GM18502 (cell line): ENCODE results near the gene GPR89B.
"Not testable (repeated sequence)": the region's sequence is repeated elsewhere in the genome, so short reads cannot be mapped to it uniquely, and the experiment has no call there.

Experiments
- ATAC-seq: cut with Tn5 transposase; IDR thresholded peaks from one replicate; pipeline ENCODE4 v1.9.1; 2021; ENCODE audit warnings: mild to moderate bottlenecking; ENCODE audit not compliant: unreplicated experiment, poor library complexity

Gene GPR89B

DNA sequence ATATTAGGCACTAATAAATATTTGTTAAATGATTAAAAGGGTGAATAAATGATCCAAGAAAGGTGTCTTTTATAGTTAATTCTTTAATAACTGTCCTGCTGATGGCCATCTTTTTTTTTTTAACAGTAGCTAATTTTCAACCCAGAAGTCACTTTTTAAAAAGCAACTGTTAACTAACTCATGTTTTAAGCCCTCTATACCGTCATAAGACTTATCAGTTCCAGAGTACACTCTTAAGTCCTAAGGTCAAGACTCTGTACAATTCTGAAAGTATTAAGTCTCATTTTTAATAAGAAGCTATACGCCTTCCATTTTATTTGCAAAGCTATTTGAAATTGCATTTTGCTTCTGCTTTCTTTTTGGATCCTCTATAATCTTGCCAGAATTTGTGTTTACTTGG is 2.9 kb downstream of the GPR89B start:
- ATAC-seq: not testable (repeated sequence)

DNA sequence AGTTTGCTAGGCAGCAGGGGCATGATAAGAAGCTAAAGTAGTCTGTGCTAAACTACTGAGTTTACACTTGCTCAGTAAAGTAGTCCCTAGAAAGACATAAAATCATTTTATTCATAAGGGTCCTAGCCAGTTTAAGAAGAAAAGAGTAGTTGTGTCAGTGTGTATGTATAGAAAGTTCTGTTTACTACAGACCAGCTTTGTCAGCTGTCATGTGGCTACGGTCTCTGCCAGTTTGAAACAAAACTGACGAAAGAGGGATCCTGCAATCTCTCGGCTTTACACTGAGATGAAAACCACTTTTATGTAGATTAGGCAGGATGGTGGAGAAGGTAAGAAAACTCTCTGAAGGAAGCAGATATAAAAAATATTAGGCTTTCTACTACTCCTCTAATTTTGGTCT is 7.1 kb downstream of the GPR89B start:
- not testable (repeated sequence) for ATAC-seq

- ATAC-seq: not testable (repeated sequence)
These were observed 12.2 kb downstream of the GPR89B start for GRCh38 chr1:147940456-147940855.

DNA sequence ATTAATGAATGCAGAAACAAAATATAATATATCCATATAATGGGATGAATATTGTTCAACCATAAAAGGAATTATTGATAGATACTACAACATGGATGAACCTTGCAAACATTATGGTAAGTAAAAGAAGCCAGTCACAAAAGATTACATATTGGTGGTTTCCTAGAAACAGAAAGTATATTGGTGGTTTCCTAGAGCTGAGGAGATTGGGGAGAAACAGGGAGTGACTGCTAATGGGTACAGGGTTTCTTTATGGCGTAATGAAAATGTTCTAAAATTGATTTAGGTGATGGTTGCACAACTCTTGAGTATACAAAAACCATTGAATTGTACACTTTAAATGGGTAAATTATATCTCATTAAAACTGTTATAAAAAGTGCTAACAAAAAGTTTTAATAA is 14.3 kb downstream of the GPR89B start:
- not testable (repeated sequence) for ATAC-seq

GRCh38 chr1:147949517-147949916 is 21.3 kb downstream of the GPR89B start:
- ATAC-seq: not testable (repeated sequence)

- ATAC-seq: not testable (repeated sequence)
These were observed 30.7 kb downstream of the GPR89B start for GRCh38 chr1:147958906-147959305.

DNA sequence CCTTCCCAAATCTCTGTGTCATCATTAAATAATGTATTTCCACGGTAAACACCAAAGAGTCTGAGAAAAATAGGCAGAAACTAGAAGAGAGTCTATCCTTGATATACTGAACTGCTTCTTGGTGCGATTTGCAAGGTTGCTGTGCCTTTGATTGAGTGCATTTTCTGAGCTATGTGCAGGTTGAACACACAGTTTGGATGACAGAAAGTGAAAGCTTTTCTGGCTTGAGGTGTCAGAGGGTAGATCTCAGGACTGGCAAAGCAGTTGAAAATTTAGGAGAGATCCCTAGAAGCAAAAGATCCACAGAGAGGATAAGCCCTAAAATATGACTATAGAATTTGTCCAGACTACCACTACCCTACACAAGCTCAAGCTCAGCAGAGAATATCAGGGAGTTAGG is 31.5 kb downstream of the GPR89B start:
- not testable (repeated sequence) for ATAC-seq

GRCh38 chr1:147964575-147964974 is 36.4 kb downstream of the GPR89B start:
- ATAC-seq: not testable (repeated sequence)

DNA sequence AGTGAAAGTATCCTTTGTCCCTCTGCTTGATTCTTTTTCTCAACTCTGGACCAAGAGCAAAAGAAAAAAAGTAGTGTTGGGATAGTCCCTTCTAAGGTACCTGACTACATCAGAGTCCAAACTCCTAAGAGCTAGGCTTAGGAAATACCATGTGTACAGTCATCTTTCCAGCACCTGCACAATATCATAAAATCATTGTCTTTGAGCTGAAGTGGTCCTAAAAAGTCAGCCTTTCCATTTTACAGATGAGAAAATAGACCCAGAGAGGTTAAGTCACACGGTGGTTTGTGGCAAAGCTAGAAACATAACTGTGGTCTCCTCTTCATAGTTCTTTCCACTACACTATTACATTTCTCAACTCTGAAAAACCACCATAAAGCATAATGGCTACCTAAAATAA is 38.4 kb downstream of the GPR89B start:
- ATAC-seq: not testable (repeated sequence)

- ATAC-seq: not testable (repeated sequence)
These were observed 50.9 kb downstream of the GPR89B start for GRCh38 chr1:147978896-147979651.

DNA sequence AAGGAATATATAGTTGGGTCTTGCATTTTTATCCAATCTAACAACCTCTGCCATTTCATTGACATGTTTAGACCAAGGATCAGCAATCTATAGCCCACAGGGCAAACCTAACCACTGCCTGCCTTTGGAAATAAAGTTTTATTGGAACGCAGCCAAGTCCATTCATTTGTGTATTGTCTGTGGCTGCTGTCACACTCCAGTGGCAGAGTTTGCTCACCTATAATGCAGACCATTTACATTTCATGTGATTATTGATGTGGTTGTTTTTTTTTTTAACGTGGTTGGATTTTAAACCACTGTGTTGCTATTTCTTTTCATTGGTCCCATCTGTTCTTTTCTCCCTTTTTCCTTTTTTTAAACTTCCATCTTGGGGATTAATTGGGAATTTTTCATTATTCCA is 57.2 kb downstream of the GPR89B start:
- ATAC-seq: not testable (repeated sequence)

DNA sequence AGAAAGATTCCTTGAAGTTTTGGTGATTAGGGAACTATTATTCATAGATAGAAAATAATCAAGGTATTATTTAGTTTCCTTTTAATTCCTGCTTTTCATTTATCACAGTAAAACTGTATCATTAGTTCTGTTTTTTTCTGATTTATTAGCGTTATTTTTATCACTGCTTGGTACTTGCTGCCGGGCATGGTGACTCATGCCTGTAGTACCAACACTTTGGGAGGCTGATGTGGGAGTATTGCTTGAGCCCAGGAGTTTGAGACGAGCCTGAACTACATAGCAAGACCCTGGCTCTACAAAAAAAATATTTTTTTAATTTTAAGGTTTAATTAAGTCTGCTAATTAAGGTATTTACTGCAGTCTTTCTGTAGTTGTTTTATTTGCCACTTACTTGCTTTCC is 59.7 kb downstream of the GPR89B start:
- not testable (repeated sequence) for ATAC-seq

DNA sequence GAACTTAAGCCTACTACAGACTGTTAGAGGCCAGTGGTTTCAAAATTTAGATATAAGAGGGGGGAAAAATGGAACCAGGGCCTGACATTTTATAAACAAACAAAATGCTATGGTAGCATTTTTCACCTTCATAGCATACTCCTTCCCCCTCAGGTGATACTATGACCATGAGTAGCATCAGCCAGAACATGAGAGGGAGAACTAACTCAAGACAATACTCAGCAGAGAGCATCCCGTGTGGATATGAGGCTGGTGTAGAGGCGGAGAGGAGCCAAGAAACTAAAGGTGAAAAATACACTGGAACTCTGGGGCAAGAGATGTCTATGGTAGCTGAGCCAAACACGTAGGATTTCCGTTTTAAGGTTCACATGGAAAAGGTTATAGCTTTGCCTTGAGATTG is 64.7 kb downstream of the GPR89B start:
- ATAC-seq: not testable (repeated sequence)

DNA sequence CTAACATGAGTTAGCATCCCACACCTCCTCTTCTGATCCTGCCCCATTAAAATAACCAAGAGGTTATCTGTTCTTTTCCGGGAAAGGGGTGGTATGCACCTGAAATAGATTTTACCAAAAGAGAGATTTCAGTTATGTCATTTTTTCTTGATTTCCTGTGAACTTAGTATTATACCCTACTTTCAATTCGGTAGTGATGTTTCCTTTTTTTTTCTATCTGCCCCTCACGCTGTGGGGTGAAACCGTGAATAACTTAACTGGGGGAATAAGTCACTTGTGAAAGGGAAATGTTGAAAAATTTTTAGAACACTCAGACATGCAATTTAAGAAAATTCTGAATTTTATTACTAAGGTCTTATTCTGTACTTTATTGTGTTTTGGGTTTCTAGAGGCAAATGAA is 65.2 kb downstream of the GPR89B start:
- not testable (repeated sequence) for ATAC-seq

DNA sequence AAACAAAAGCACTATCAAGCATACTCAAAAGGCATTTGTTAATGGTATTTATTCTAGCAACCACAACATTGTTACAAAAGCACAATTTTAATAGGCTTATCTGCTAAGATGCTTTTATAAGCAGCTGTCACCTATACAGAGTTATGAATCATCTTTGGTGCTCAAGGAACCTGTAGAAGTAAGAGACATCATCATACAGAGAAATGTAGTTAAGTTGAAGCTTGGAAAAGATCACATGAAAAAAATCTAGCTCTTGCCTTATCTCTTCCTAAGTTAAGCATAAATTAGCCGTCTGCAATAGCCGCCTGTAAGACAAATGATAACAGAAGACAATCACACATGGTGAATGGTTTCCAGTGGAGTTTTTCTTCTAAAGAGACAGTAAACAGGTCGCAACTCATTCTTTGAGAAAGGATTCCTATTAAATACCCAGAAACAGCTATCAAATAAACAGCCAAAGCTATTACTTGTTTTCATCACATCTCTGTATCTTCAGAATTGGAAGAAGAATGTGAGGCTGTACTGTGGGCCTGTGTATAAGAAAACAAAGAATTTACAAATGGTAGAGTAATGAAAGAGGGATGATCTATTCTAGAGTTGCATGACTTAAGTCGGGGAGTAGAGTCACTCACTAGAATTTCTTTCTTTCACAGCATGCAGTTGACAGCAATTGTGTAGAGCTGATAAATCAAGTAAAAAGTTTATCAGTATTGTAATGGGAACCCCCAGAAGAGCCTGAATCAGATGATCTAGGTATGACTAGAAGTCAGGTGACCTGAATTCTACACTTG is 65.8 kb downstream of the GPR89B start:
- ATAC-seq: not testable (repeated sequence)

DNA sequence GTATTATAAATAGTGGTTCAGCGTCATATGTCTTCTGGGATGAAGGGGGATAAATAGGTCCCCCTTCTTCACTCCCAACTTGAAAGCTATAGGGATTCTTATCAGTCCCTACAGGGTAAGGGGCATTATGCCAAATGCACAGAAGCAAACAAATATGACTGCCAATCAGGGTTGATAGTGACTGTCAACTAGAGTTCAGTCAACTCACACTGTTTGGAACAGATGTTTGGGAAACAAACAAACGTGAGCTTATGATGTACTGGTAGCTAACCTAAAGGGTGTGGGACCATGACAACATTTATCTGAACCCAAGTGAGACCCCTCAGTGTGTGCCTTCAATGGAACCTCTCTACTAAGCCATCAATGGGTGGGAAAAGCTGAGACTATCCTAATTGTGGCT is 67.9 kb downstream of the GPR89B start:
- ATAC-seq: not testable (repeated sequence)

GRCh38 chr1:148007724-148008123 is 79.5 kb downstream of the GPR89B start:
- not testable (repeated sequence) for ATAC-seq

DNA sequence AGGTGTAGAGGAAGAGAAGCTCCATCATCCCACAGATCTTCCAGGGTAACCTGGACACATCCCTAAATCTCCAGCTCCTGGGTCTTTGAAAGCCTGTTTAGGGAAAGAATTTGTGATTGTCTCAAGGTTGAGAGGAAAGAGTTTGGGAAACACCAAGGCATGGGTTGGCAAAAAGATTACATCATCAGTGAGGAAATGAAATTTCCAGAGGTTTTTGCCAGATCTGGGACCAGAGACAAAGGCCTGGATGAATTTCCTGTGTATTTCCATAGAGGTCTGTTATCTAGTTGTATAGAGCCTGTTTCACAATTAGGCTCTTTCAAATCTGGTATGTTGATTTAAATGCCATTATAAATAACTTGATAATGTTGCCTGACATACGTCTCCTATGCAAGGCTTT is 82.3 kb downstream of the GPR89B start:
- no peak for ATAC-seq

DNA sequence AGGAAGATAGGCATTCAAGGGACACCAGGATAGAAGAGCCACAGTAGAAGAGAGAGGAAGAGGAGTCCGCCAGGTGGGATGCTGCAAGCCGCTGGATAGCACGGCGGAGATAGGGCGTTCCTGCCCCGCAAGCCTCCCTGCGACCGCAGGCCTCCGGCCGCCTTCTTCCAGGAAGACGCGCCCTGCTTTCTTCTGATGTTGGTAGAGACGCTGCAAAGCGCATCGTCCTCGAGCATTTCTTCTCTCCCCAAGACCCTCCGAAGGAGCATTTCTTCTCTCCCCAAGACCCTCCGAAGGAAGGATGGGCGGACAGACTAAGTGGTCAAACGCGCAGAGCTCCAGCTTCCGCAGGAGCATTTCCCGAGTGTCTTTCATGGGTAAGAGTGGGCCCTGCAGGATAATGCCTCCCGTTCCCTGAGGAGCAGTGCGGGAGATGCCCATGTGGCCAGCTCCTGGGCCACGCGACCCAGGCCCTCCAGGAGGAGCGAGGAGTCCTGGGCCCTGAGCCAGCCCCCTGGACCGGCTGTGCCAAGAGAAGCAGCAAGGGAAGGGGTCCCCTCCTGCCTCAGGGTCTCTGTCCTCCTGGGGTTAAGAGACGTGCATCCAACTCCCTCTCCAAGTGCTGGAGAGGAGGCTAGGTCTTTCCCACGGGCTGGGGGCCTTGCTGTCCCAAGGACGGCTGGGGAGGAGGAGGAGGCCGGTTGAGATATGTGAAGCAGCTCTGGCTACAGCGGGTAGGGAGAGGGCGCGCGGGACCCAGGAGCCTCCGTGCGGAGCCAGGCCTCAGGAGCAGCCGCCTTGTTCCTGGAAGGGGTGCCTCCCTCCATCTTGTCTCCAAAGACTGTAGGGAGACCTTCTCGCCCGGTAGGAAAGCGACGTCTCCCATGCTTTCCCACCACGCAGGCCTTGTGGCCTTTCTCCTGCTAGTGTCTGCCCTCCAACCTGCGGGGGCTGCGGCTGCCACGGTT is 85.2 kb downstream of the GPR89B start:
- not testable (repeated sequence) for ATAC-seq
